Effector memory CD4-positive, alpha-beta T cell (primary cell): ENCODE measurements around the gene EAF1.
"Not testable (repeated sequence)": the region's sequence is repeated elsewhere in the genome, so short reads cannot be mapped to it uniquely, and the experiment has no call there.

Source experiments
- DNase-seq, 3 donors: peaks; one replicate each; pipeline ENCODE4 v3.0.0-alpha.2; 2020
- H3K27ac ChIP-seq: 2 replicates; pipeline ENCODE4 v1.7.0; 2013; ENCODE audit warnings: mild to moderate bottlenecking, low read length, moderate library complexity; ENCODE audit not compliant: insufficient read depth, poor library complexity, severe bottlenecking
- H3K27me3 ChIP-seq: replicated peaks from 2 replicates; pipeline ENCODE4 v1.7.0; 2013; ENCODE audit warnings: mild to moderate bottlenecking, low read length; ENCODE audit not compliant: insufficient read depth, control insufficient read depth, poor library complexity, severe bottlenecking
- H3K36me3 ChIP-seq: 2 replicates; pipeline ENCODE4 v1.7.0; 2013; ENCODE audit warnings: mild to moderate bottlenecking, low read length, moderate library complexity; ENCODE audit not compliant: control insufficient read depth, insufficient read depth
- H3K4me1 ChIP-seq: 2 replicates; pipeline ENCODE4 v1.7.0; 2013; ENCODE audit warnings: low read length, mild to moderate bottlenecking; ENCODE audit not compliant: control insufficient read depth, insufficient read depth, poor library complexity, severe bottlenecking
- H3K4me3 ChIP-seq: 2 replicates; pipeline ENCODE4 v1.7.0; 2013; ENCODE audit warnings: low read length, low read depth, mild to moderate bottlenecking; ENCODE audit not compliant: insufficient read depth, poor library complexity, severe bottlenecking
- H3K9me3 ChIP-seq: 2 replicates; pipeline ENCODE4 v1.7.0; 2013; ENCODE audit warnings: mild to moderate bottlenecking, low read length, moderate library complexity; ENCODE audit not compliant: control insufficient read depth

EAF1 gene

GRCh38 chr3:15387171-15387581 is 40.2 kb upstream of the EAF1 start:
- Histone ChIP-seq H3K27me3 (no peaks in the 10 kb centered on the region), H3K36me3 (no peaks in the 10 kb centered on the region), H3K27ac (no peak overlapping the region), H3K4me3 (no peak overlapping the region), H3K9me3 (no peaks in the 10 kb centered on the region), H3K4me1 (no peaks in the 10 kb centered on the region)
- DNase-seq, result no peak

DNA sequence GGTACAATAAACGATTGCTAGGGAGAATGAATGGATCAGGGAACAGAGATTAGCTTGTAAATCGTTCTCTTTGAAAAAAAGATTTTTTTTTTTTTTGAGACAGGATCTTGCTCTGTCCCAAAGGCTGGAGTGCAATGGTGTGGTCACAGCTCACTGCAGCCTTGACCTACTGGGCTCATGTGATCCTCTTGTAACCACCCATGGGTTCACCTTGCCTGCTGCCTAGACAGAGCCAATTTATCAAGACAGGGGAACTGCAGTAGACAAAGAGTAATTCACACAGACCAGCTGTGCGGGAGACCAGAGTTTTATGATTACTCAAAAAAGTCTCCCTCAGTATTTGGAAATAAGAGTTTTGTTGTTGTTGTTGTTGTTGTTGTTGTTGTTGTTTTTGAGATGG is 39.7 kb upstream of the EAF1 start:
- Histone ChIP-seq H3K27ac (no peak overlapping the region), H3K4me1 (no peaks in the 10 kb centered on the region), H3K27me3 (no peaks in the 10 kb centered on the region), H3K9me3 (no peaks in the 10 kb centered on the region), H3K4me3 (no peak overlapping the region), H3K36me3 (no peaks in the 10 kb centered on the region)
- no peak for DNase-seq

DNA sequence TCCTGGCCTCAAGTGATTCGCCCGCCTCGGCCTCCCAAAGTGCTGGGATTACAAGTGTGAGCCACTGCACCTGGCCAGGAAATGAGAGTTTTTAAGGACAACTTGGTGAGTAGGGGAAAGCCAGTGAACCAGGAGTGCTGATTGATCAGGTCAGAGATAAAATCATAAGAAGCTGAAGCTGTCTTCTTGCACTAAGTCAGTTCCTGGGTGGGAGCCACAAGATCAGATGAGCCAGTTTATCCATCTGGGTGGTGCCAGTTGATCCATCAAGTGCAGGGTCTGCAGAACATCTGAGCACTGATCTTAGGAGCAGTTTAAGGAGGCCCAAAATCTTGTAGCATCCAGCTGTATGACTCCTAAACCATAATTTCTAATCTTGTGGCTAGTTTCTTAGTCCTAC is 39.1 kb upstream of the EAF1 start:
- H3K36me3 ChIP-seq, DNase-seq, H3K9me3 ChIP-seq, H3K4me1 ChIP-seq, H3K27me3 ChIP-seq, H3K4me3 ChIP-seq, H3K27ac ChIP-seq: not testable (repeated sequence)

DNA sequence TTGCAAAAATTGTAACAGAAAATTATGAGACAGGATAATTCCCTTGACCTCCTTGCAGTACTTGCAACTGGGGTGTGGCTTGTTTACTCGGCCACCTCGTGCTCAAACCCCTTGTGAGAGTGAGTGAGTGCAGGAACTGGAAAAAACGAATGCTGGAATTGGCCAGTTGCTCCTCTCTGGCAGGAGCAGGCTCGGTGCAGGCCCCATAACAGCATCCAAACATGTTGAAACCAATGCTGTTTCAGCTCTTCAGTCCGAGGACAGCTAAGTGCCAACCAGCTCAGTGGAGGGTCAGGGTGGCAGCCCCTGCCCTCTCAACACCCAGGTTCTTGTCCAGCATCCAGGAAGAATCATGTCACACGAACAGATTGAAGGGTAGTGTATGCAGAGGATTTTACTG is 36.9 kb upstream of the EAF1 start:
- Histone ChIP-seq H3K9me3 (no peaks in the 10 kb centered on the region), H3K36me3 (no peaks in the 10 kb centered on the region), H3K4me3 (no peak overlapping the region), H3K27me3 (no peaks in the 10 kb centered on the region), H3K4me1 (no peaks in the 10 kb centered on the region), H3K27ac (no peak overlapping the region)
- no peak for DNase-seq

- no peak for DNase-seq
- H3K27me3 ChIP-seq, result no peaks in the 10 kb centered on the region
- H3K4me3 ChIP-seq, result no peak overlapping the region
- no peaks in the 10 kb centered on the region for H3K9me3 ChIP-seq
- no peaks in the 10 kb centered on the region for H3K36me3 ChIP-seq
- H3K4me1 ChIP-seq, result no peaks in the 10 kb centered on the region
- no peak overlapping the region for H3K27ac ChIP-seq
Measured at GRCh38 chr3:15391007-15391406, 36.4 kb upstream of the EAF1 start.

DNA sequence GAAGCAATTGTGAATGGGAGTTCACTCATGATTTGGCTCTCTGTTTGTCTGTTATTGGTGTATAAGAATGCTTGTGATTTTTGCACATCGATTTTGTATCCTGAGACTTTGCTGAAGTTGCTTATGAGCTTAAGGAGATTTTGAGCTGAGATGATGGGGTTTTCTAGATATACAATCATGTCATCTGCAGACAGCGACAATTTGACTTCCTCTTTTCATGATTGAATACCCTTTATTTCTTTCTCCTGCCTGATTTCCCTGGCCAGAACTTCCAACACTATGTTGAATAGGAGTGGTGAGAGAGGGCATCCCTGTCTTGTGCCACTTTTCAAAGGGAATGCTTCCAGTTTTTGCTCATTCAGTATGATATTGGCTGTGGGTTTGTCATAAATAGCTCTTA is 34.1 kb upstream of the EAF1 start:
- not testable (repeated sequence) for H3K4me3 ChIP-seq, H3K27ac ChIP-seq, H3K4me1 ChIP-seq, H3K27me3 ChIP-seq, DNase-seq, H3K9me3 ChIP-seq, H3K36me3 ChIP-seq

- not testable (repeated sequence) for H3K36me3 ChIP-seq
Measured at GRCh38 chr3:15398731-15399133, 28.7 kb upstream of the EAF1 start.

GRCh38 chr3:15399970-15400369 is 27.4 kb upstream of the EAF1 start:
- Histone ChIP-seq H3K27me3 (no peaks in the 10 kb centered on the region), H3K36me3 (no peaks in the 10 kb centered on the region), H3K9me3 (no peaks in the 10 kb centered on the region), H3K4me3 (no peak overlapping the region), H3K4me1 (peaks cover 15% of the 10 kb centered on the region), H3K27ac (no peak overlapping the region)
- DNase-seq, result peak; percentile 3 to 11 (median 6)

More at GRCh38 chr3:15398731-15399133, 28.7 kb upstream of the EAF1 start:
- H3K9me3 ChIP-seq, H3K27me3 ChIP-seq, H3K4me3 ChIP-seq, H3K27ac ChIP-seq, DNase-seq: not testable (repeated sequence)
- H3K4me1 ChIP-seq, result peaks cover 15% of the 10 kb centered on the region

DNA sequence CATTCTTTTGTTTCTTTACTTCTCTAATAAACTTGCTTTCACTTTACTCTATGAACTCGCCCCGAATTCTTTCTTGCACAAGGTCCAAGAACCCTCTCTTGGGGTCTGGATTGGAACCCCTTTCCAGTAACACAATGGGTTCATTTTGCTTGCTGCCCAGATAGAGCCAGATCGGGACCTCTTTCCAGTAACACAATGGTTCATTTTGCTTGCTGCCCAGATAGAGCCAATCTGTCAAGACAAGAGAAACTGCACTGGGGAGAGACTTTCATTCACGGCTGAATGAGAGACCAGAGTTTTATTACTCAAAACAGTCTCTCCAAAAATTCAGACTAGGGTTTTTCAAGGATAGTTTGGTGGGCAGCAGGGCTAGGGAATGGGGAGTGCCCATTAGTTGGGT is 25.5 kb upstream of the EAF1 start:
- no peaks in the 10 kb centered on the region for H3K36me3 ChIP-seq
- H3K4me1 ChIP-seq, result peaks cover 15% of the 10 kb centered on the region
- no peak overlapping the region for H3K27ac ChIP-seq
- no peak overlapping the region for H3K4me3 ChIP-seq
- no peaks in the 10 kb centered on the region for H3K9me3 ChIP-seq
- no peak for DNase-seq
- H3K27me3 ChIP-seq, result no peaks in the 10 kb centered on the region

DNA sequence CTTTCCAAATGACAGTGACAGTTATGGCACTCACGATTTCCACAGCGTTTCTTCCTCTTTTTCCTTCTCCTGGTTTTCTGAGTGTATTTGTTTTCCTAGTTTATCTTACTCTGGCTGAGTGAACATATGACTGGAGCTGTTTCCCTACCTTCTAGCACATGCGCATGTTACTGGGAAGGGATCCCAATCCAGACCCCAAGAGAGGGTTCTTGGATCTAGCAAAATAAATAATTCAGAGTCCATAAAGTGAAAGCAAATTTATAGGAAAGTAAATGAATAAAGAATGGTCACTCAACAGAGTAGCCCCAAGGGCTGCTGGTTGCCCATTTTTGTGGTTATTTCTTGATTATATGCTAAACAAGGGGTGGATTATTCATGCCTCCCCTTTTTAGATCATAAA is 23.9 kb upstream of the EAF1 start:
- H3K27me3 ChIP-seq, result no peaks in the 10 kb centered on the region
- H3K4me1 ChIP-seq, result peaks cover 15% of the 10 kb centered on the region
- no peak for DNase-seq
- no peak overlapping the region for H3K4me3 ChIP-seq
- H3K9me3 ChIP-seq, result no peaks in the 10 kb centered on the region
- no peak overlapping the region for H3K27ac ChIP-seq
- no peaks in the 10 kb centered on the region for H3K36me3 ChIP-seq

DNA sequence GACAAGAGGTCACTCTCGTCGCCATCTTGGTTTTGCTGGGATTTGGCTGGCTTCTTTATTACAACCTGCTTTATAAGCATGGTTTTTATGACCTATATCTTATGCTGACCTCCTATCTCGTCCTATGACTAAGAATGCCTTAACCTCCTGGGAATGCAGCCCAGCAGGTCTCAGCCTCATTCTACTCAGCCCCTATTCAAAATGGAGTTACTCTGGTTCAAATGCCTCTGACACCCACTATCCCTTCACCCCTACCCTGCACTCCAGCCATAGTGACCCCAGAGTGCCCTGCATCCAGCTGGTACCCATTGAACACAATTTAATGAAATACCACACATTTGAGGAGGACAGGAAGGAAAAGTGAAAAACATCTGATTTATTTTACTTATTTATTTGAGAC is 23.4 kb upstream of the EAF1 start:
- no peaks in the 10 kb centered on the region for H3K36me3 ChIP-seq
- peaks cover 15% of the 10 kb centered on the region for H3K4me1 ChIP-seq
- H3K27me3 ChIP-seq, result no peaks in the 10 kb centered on the region
- no peak for DNase-seq
- no peaks in the 10 kb centered on the region for H3K9me3 ChIP-seq
- no peak overlapping the region for H3K27ac ChIP-seq
- H3K4me3 ChIP-seq, result no peak overlapping the region
